Activated CD8-positive, alpha-beta memory T cell treated with anti-CD3 and anti-CD28 coated beads, Interleukin-2, amount 10 ng/mL, durations not matched to agents 7 days and 5 days (primary cell): Measurements from ENCODE around the gene PSMD5. TPM values are rescaled to one million over a fixed set of nuclear protein-coding genes. Genes with fewer than 3 reads are reported as not detected.

Experiments
- ATAC-seq: fragments of 150-1000 bp; cut with Tn5 transposase; one replicate; pipeline ENCODE4 v1.10.0; 2021; ENCODE audit warnings: moderate library complexity
- CTCF ChIA-PET: fragments of 350-600 bp; sonication (Branson Sonifier 250); formaldehyde crosslinking; loops from one replicate; lab custom pipeline; 2021; ENCODE audit warnings: antibody characterized with exemption; lab: Charles Lee
- DNase-seq: peaks from one replicate; pipeline ENCODE4 v3.0.0-alpha.2; 2020
- H3K27ac Mint-ChIP-seq: one replicate; pipeline ENCODE4 v1.8.0; 2021; ENCODE audit warnings: mild to moderate bottlenecking, mixed read lengths
- H3K27me3 Mint-ChIP-seq: one replicate; pipeline ENCODE4 v1.8.0; 2021; ENCODE audit warnings: mixed read lengths
- H3K36me3 Mint-ChIP-seq: one replicate; pipeline ENCODE4 v1.8.0; 2021; ENCODE audit warnings: mild to moderate bottlenecking, mixed read lengths
- H3K4me1 Mint-ChIP-seq: one replicate; pipeline ENCODE4 v1.8.0; 2021; ENCODE audit warnings: mixed read lengths
- H3K4me3 Mint-ChIP-seq: one replicate; pipeline ENCODE4 v1.8.0; 2021; ENCODE audit warnings: mild to moderate bottlenecking, moderate library complexity, mixed read lengths
- H3K9me3 Mint-ChIP-seq: one replicate; pipeline ENCODE4 v1.8.0; 2022; ENCODE audit warnings: low read depth, mixed read lengths
- total RNA-seq, 2 experiments: library from RNA; stranded (reverse); gene quantifications; one replicate each; pipeline ENCODE4 v1.2.3, GENCODE V29; 2021

PSMD5 gene
- total RNA-seq, 2 experiments from 2014 or later = 53.6 to 58.9 TPM

GRCh38 chr9:120882935-120883607, 40.3 kb upstream of the PSMD5 start:
- ATAC-seq = no peak
- Mint-ChIP-seq H3K4me1 (peaks cover 58% of the 10 kb centered on the region), H3K4me3 (no peak overlapping the region), H3K27me3 (no peaks in the 10 kb centered on the region), H3K9me3 (no peaks in the 10 kb centered on the region), H3K36me3 (peaks cover 8% of the 10 kb centered on the region), H3K27ac (no peak overlapping the region)
- DNase-seq = no peak
- CTCF ChIA-PET = interaction anchor here (0.9 to 2.6 kb wide), 7 partner anchors 9 to 127 kb away, joined by 3 to 11 read pairs (median 6); no protein-coding TSS in a partner anchor

- H3K36me3 Mint-ChIP-seq = peaks cover 25% of the 10 kb centered on the region
- DNase-seq (no peak), ATAC-seq (no peak)
- H3K27ac Mint-ChIP-seq = peak overlapping the region; percentile 91
- peak overlapping the region; percentile 0 for H3K4me3 Mint-ChIP-seq
- H3K27me3 Mint-ChIP-seq = no peaks in the 10 kb centered on the region
- no peaks in the 10 kb centered on the region for H3K9me3 Mint-ChIP-seq
- CTCF ChIA-PET = interaction anchor here (1.0 to 5.2 kb wide), 8 partner anchors 11 to 59 kb away, joined by 3 to 44 read pairs (median 4); no protein-coding TSS in a partner anchor
- H3K4me1 Mint-ChIP-seq = peaks cover 62% of the 10 kb centered on the region
These were observed 36.7 kb upstream of the PSMD5 start for GRCh38 chr9:120879446-120879845.

DNA sequence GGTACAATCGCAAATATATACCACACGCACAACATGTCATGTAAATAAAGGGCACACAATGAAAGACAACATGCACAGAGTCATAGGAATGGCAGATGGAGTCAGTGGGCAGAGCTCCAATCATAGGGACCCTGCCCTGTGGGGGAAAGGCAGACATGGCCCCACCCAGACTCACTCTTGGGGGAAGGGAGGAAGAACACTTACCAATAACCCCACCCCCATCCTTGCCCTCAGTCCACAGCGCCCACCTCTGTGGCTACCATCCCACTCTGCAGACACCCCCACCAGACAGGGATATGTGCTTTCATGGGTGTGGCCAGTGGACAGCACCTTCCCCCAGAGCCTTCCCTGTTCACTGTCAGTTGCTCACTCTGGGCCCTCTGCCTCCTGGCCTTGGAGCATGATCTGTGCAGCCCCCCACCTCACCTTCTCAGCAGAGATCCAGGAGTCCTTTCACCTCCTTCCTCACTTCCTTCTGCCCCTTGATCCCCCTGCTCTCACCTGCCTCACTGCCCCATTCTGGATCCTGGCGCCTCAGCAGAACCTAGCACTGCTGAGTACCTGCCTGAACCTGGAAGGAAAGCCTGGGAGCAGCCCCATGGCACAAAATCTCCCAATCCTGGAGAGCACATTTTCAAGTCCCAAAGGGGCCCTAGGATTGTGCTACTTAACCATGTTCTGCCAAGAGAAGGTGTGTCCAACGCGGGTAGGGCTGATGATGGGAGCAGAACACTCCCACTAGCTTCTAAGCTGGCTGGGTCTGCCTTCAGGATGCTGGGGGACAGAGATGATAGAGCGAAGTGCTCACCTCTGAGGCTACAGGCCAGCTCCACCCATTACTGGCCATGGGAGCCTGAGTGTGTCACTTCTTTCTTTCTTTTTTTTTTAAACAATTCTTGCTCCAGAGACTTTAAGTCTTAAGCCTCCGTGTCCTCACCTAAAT, 35.7 kb upstream of the PSMD5 start:
- Mint-ChIP-seq H3K36me3 (peaks cover 35% of the 10 kb centered on the region), H3K27me3 (no peaks in the 10 kb centered on the region), H3K4me1 (peaks cover 68% of the 10 kb centered on the region), H3K9me3 (no peaks in the 10 kb centered on the region), H3K27ac (peak overlapping the region; percentile 91), H3K4me3 (peak overlapping the region; percentile 82)
- CTCF ChIA-PET = interaction anchor here (0.9 to 5.2 kb wide), 13 partner anchors 10 to 58 kb away, joined by 3 to 44 read pairs (median 4); no protein-coding TSS in a partner anchor
- peak; percentile 74 for DNase-seq
- no peak for ATAC-seq

DNA sequence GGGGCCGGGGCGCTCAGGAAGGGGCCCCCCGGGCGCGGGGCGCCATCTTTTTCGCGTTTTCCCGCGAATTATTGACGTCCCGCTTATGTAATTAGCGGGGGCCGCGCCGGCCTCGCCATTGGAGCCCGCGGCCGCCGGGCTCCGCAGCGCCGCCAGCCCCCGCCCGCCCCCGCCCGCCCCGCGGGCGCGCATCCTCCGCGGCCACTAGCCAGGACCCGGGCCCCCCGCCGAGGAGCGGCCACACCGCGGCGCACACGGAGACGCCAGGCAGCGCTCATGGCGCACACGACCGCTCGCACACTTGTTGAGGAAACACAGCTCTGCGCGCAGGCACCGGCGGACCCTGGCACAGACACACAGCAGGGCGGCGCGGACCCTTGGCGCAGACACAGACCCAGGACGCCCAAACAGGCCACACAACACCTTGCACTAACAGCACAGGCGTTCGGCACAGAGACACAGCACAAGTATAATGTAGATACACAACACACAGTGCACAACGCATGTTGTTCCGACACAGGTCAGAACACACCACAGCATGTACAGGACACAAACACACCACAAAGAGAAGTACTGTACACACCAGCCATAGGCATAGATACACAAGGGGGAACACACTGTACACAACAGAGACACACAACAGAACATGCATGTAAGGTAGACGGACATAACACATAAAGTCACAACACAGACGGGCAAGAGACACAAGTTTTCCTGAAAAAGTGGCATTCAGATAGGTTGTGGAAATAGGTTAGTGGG, 34.7 kb upstream of the PSMD5 start:
- CTCF ChIA-PET = interaction anchor here (1.0 to 5.2 kb wide), 8 partner anchors 13 to 59 kb away, joined by 3 to 44 read pairs (median 8); no protein-coding TSS in a partner anchor
- Mint-ChIP-seq H3K27ac (peak overlapping the region; percentile 91), H3K4me1 (peaks cover 72% of the 10 kb centered on the region), H3K9me3 (no peaks in the 10 kb centered on the region), H3K4me3 (peak overlapping the region; percentile 82), H3K36me3 (peaks cover 44% of the 10 kb centered on the region), H3K27me3 (no peaks in the 10 kb centered on the region)
- DNase-seq (peak; percentile 85), ATAC-seq (peak; percentile 41)

DNA sequence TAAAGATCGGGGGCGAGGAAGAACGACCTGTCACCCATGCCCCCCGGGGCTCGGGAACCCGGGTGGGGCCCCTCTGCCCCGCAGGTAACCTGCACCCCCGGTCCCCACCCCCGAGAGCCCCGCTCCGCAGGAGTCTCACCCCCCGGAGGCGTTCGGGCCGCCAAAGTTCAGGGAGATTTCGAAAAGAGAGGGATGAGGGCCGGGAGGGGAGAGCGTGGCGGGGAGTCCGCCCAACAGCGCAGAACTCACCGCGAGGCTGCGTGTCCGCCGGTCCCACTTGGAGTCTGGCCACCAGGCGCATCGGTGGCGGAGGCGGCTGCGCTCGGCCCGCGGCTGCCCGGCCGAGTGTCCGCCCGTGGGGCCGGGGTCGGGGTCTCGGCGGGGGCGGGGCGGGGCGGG, 34.1 kb upstream of the PSMD5 start, which contains the start of gene PHF19:
TSS of gene PHF19 (minus strand) at position 347 of the 399 bp plus-strand sequence. CDS start 2,447 bp downstream, outside the sequence.
- Mint-ChIP-seq H3K4me1 (peaks cover 72% of the 10 kb centered on the region), H3K27ac (peak within 1 kb of the TSS; percentile 93), H3K36me3 (peaks cover 50% of the 10 kb centered on the region), H3K9me3 (no peaks in the 10 kb centered on the region), H3K27me3 (no peaks in the 10 kb centered on the region), H3K4me3 (peak within 1 kb of the TSS; percentile 90)
- CTCF ChIA-PET = interaction anchor here (1.0 to 5.2 kb wide), 9 partner anchors 14 to 84 kb away, joined by 3 to 44 read pairs (median 7); partner anchors contain the start of gene FBXW2
- DNase-seq = peak; percentile 74
- ATAC-seq = peak; percentile 40

GRCh38 chr9:120875954-120876841, 33.5 kb upstream of the PSMD5 start:
- Mint-ChIP-seq H3K36me3 (peaks cover 53% of the 10 kb centered on the region), H3K9me3 (no peaks in the 10 kb centered on the region), H3K27me3 (no peaks in the 10 kb centered on the region), H3K27ac (peak overlapping the region; percentile 93), H3K4me1 (peaks cover 71% of the 10 kb centered on the region), H3K4me3 (peak overlapping the region; percentile 90)
- DNase-seq (peak; percentile 96), ATAC-seq (peak; percentile 61)
- CTCF ChIA-PET = interaction anchor here (1.0 to 5.2 kb wide), 9 partner anchors 15 to 196 kb away, joined by 3 to 44 read pairs (median 7); partner anchors contain the start of gene FBXW2

DNA sequence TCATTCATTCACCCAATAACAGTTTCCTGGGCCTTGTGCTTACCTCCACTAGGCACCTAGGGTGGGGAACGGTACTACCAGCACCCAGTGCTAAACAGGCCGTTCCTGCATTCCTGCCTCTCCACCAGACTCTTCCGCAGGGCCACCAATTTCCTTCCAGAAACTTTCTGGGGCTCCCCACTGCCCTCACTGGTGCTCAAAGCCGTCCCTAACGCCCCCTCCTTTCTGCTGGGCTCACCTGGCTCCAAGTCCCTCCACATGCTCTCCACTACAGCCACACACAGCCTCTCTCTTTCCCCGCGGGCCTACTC, 32.9 kb upstream of the PSMD5 start:
- peaks cover 54% of the 10 kb centered on the region for H3K36me3 Mint-ChIP-seq
- ATAC-seq = no peak
- peaks cover 72% of the 10 kb centered on the region for H3K4me1 Mint-ChIP-seq
- DNase-seq = no peak
- H3K27me3 Mint-ChIP-seq = no peaks in the 10 kb centered on the region
- peak overlapping the region; percentile 90 for H3K4me3 Mint-ChIP-seq
- peak overlapping the region; percentile 93 for H3K27ac Mint-ChIP-seq
- CTCF ChIA-PET = interaction anchor here (1.2 to 5.2 kb wide), 6 partner anchors 15 to 196 kb away, joined by 3 to 44 read pairs (median 8); no protein-coding TSS in a partner anchor
- no peaks in the 10 kb centered on the region for H3K9me3 Mint-ChIP-seq

DNA sequence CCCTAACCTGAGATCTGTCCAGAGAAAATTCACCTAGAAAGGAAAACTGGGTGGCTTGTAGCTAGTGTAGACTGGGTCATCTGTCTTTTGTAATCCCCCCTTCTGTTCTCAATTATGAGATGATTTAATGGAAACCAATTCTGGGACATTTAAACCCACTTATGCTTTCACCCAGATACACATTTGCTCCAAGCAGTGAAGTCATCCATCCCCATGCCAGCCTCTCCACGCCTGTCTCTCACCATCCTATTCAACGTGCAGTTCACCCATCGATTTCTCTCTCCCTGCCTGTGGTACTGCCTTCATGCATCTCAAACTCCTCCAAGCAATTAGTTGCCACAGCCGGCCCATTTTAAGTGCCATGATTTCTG, 32.5 kb upstream of the PSMD5 start:
- no peaks in the 10 kb centered on the region for H3K9me3 Mint-ChIP-seq
- no peaks in the 10 kb centered on the region for H3K27me3 Mint-ChIP-seq
- DNase-seq = no peak
- peak overlapping the region; percentile 93 for H3K27ac Mint-ChIP-seq
- no peak for ATAC-seq
- H3K4me1 Mint-ChIP-seq = peaks cover 72% of the 10 kb centered on the region
- peaks cover 54% of the 10 kb centered on the region for H3K36me3 Mint-ChIP-seq
- peak overlapping the region; percentile 90 for H3K4me3 Mint-ChIP-seq
- CTCF ChIA-PET = interaction anchor here (1.2 to 5.2 kb wide), 6 partner anchors 16 to 197 kb away, joined by 3 to 44 read pairs (median 8); no protein-coding TSS in a partner anchor

DNA sequence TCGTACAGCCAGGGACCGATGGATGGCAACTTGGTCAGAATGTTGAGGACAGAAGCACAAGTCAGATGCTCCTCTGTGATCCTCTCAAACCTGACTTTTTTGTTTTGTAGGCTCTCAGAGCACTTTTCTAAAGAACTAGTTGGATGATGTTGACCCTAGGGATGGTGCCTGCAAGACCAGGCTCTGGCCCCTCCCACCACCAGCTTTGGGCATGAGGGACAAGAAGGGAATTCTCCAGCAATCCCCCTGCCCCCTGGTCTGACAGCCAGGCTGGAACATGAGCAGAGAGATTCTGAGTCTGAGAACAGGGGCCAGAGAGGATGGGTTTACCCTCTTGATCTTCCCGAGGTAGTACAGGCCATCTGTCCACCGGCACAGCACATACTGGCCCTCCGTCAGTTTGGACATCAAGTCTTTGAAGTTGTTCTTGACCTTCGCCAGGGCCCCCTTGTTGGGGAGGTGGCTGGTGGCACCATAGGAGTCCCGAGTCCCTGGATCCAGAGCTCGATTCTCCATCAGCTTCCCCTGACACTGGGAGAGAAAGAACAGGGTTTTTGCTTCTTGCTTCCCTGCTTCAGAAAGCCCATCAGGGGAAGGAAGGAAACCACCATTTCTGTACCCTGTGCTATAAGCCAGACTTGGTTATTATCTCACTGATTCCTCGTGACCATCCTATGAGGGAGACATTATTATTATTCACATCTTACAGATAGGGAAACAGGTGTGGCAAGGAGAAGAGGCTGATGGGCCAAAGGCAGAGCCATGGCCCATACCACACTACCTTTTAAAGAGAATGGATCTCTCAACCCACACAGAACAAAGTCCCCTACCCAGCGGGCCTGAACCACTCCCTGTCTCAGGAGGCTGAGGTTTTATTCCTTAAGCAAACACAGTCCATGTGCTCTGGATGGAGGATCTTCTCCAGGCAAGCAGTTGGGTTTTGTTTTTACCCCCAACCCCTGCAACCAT, 31.8 kb upstream of the PSMD5 start:
- Mint-ChIP-seq H3K27me3 (no peaks in the 10 kb centered on the region), H3K9me3 (no peaks in the 10 kb centered on the region), H3K36me3 (peaks cover 58% of the 10 kb centered on the region), H3K4me3 (peak overlapping the region; percentile 90), H3K4me1 (peaks cover 74% of the 10 kb centered on the region), H3K27ac (peak overlapping the region; percentile 93)
- ATAC-seq (no peak), DNase-seq (no peak)
- CTCF ChIA-PET = interaction anchor here (1.2 to 5.2 kb wide), 5 partner anchors 16 to 197 kb away, joined by 4 to 44 read pairs (median 10); no protein-coding TSS in a partner anchor

GRCh38 chr9:120873512-120873911, 30.8 kb upstream of the PSMD5 start:
- CTCF ChIA-PET = interaction anchor here (0.7 to 2.4 kb wide), 7 partner anchors 17 to 118 kb away, joined by 3 to 22 read pairs (median 3); no protein-coding TSS in a partner anchor
- Mint-ChIP-seq H3K27me3 (no peaks in the 10 kb centered on the region), H3K4me3 (peak overlapping the region; percentile 10), H3K36me3 (peaks cover 57% of the 10 kb centered on the region), H3K9me3 (no peaks in the 10 kb centered on the region), H3K4me1 (peaks cover 69% of the 10 kb centered on the region), H3K27ac (peak overlapping the region; percentile 93)
- no peak for DNase-seq
- ATAC-seq = no peak
